ENCODE data around the gene KCNK4. TPM values are rescaled to one million over a fixed set of nuclear protein-coding genes. Genes with fewer than 3 reads are reported as not detected.

KCNK4 gene
- total RNA-seq, 1 experiment from 2014 or later, result not detected

DNA sequence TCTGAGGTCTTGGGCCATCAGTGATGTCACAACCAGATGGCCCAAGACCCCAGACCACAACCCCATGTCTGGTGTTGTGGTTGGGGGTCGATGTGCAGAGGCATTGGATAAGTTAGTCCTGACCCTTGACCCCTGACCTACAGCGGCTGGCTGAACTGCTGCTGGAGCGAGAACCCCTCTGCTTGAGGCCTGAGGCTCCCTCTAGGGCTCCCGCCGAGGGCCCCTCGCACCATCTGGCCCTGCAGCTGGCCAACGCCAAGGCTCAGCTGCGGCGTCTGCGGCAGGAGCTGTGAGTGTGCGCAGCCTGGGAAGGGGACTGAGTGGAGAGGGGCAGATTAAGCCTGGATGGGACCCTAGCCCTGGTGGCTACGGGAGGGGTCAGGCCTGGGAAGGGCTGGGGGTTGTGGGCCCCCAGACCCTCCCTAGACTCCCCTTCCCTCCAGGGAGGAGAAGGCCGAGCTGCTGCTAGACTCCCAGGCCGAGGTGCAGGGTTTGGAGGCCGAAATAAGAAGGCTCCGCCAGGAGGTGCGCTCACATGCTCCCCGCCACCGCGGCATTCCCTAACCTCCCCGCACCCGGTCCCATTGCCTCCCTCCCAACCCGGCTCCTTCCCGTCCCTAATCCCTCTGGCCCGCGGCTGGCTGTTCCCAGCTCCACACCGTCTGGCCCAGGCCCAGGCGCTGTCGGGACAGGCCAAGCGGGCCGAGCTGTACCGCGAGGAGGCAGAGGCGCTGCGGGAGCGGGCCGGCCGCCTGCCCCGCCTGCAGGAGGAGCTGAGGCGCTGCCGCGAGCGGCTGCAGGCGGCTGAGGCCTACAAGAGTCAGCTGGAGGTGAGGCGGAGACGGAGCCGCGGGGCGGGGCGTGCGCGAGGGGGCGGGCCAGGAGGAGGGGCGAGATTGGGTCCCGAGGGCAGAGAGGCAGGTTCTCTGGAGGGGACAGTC, 51.0 kb downstream of the KCNK4 start:
- DNase-seq, result peak; percentile 75 to 79
- Histone ChIP-seq H3K27me3 (no peaks in the 10 kb centered on the region), H3K27ac (peak overlapping the region; percentile 14), H3K4me1 (0 out of 2 replicates have a peak, but pooled peaks cover 3% of the 10 kb centered on the region), H3K9me3 (replicated peaks) (no peaks in the 10 kb centered on the region), H3K4me3 (peak overlapping the region; percentile 45), H3K36me3 (no peaks in the 10 kb centered on the region)

- H3K36me3 ChIP-seq, result no peaks in the 10 kb centered on the region
- no peak for DNase-seq
- peaks cover 4% of the 10 kb centered on the region; the same call in 1 of the 2 replicates for H3K4me1 ChIP-seq
- no peak overlapping the region for H3K27ac ChIP-seq
- no peaks in the 10 kb centered on the region for H3K9me3 ChIP-seq (replicated peaks)
- H3K4me3 ChIP-seq, result no peak overlapping the region
- H3K27me3 ChIP-seq, result no peaks in the 10 kb centered on the region
Measured at GRCh38 chr11:64342869-64343745, 52.0 kb downstream of the KCNK4 start.

DNA sequence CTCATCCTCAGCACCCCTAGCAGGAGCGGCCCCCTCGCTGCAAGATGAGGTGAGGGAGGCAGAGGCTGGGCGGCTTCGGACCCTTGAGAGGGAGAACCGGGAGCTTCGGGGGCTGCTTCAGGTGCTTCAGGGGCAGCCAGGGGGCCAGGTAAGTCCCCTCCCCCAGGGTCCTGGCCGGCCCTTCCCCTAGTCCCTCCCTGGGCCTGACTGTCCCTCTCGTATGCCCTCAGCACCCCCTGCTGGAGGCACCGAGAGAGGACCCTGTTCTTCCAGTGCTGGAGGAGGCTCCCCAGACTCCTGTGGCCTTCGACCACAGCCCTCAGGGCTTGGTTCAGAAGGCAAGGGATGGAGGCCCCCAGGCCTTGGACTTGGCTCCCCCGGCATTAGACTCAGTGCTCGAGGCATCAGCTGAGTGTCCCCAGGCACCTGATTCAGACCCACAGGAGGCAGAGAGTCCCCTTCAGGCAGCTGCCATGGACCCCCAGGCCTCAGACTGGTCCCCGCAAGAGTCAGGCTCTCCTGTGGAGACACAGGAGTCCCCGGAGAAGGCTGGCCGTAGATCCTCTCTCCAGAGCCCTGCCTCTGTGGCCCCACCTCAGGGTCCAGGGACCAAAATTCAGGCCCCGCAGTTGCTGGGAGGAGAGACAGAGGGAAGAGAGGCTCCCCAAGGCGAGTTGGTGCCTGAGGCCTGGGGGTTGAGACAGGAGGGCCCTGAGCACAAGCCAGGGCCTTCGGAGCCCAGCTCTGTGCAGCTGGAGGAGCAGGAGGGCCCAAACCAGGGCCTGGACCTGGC, 52.9 kb downstream of the KCNK4 start:
- Histone ChIP-seq H3K27me3 (no peaks in the 10 kb centered on the region), H3K27ac (no peak overlapping the region), H3K36me3 (no peaks in the 10 kb centered on the region), H3K9me3 (replicated peaks) (no peaks in the 10 kb centered on the region), H3K4me1 (peaks cover 13% of the 10 kb centered on the region), H3K4me3 (no peak overlapping the region)
- peak in 1 of 2 experiments; percentile 49 for DNase-seq

GRCh38 chr11:64344787-64345186, 53.7 kb downstream of the KCNK4 start:
- no peaks in the 10 kb centered on the region; the same call in 1 of the 2 replicates for H3K27me3 ChIP-seq
- H3K9me3 ChIP-seq (replicated peaks), result no peaks in the 10 kb centered on the region
- H3K4me3 ChIP-seq, result no peak overlapping the region
- no peaks in the 10 kb centered on the region for H3K36me3 ChIP-seq
- H3K4me1 ChIP-seq, result peaks cover 13% of the 10 kb centered on the region
- H3K27ac ChIP-seq, result no peak overlapping the region
- no peak for DNase-seq

DNA sequence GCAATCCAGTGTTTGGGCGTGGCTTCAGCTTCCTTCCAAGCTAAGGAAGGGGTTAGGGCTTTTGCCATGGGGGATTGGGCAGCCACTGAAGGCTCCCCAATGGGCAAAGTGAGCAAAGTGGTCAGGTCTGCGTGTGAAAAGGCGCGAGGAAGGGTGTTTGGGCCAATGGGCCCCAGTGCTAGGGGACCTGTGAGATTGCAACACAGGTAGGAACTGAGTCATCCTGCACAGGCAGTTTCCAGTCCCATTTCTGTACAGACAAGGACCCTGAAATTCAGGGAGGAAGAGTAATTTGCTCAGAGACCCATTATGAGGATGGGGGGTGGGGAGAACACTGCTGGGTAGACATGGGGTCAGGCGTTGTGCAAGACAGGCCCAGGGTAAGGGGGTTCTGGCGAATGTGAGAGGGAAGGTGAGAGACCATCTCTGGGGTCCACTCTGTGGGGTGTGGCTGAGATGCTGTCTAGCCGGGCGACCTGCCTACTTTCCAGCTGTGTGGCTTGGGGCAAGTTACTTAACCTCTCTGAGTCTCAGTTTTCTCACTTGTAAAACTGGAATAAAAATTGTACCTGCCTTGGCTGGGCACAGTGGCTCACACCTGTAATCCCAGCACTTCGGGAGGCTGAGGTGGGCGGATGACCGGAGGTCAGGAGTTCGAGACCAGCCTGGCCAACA, 56.2 kb downstream of the KCNK4 start:
- Histone ChIP-seq H3K9me3 (replicated peaks) (no peaks in the 10 kb centered on the region), H3K27ac (no peak overlapping the region), H3K4me1 (peaks cover 14% of the 10 kb centered on the region), H3K27me3 (no peaks in the 10 kb centered on the region; the same call in 1 of the 2 replicates), H3K4me3 (no peak overlapping the region), H3K36me3 (no peaks in the 10 kb centered on the region)
- DNase-seq, result no peak

DNA sequence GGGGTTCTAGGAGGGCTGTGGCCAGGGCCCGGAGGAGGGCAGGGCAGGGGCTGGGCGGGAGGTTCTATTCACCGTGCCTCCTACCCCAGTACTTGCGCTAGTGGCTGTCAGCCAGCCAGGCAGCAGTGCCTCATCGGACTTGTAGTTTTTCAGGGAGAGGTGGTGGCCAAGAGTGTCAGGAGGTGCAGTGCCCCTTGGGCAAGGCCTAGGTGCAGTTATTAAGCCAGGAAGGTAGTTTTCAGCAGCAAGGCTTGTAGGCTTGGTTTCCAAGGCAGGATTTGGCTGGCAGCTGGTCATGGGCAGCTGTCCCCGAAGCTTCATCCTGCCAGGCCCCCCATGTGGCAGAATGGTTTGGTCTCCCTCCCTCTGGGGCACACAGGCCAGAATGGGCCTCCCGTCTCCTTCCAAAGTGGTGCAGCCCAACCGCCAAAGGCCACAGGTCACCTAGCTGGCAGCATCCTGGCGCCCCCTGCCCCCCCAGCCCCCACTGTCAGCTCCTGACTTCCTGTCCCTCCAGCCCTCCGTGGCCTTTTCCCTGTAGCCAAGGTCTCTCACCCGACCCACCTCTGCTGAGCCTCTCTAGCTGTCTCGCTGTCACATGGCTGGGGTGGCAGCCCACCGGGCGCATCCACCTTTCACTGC, 57.4 kb downstream of the KCNK4 start:
- H3K9me3 ChIP-seq (replicated peaks), result no peaks in the 10 kb centered on the region
- peaks cover 22% of the 10 kb centered on the region for H3K4me1 ChIP-seq
- peak; percentile 84 to 88 for DNase-seq
- no peaks in the 10 kb centered on the region for H3K36me3 ChIP-seq
- H3K4me3 ChIP-seq, result no peak overlapping the region
- no peak overlapping the region for H3K27ac ChIP-seq
- H3K27me3 ChIP-seq, result no peaks in the 10 kb centered on the region; the same call in 1 of the 2 replicates

GRCh38 chr11:64349025-64349387, 57.9 kb downstream of the KCNK4 start:
- no peak overlapping the region for H3K27ac ChIP-seq
- DNase-seq, result no peak
- H3K27me3 ChIP-seq, result peaks cover 3% of the 10 kb centered on the region; the same call in 1 of the 2 replicates
- no peaks in the 10 kb centered on the region for H3K9me3 ChIP-seq (replicated peaks)
- H3K4me3 ChIP-seq, result no peak overlapping the region
- no peaks in the 10 kb centered on the region for H3K36me3 ChIP-seq
- peaks cover 22% of the 10 kb centered on the region for H3K4me1 ChIP-seq

DNA sequence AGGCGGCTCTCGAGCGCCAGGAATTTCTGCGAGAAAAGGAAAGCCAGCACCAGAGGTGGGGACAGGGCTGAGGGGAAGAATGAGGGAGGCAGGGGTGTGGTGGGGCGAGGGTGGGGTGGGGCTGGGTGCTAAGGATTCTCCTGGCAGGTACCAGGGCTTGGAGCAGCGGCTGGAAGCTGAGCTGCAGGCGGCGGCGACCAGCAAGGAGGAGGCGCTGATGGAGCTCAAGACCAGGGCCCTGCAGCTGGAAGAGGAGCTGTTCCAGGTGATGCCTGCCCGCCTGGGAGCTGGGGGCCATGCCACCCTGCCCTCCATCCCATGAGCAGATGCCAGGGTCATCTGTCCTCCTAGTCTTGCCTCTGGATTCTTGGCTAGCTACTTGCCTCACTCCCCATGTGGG, 58.3 kb downstream of the KCNK4 start:
- H3K27ac ChIP-seq, result no peak overlapping the region
- peaks cover 3% of the 10 kb centered on the region; the same call in 1 of the 2 replicates for H3K27me3 ChIP-seq
- H3K9me3 ChIP-seq (replicated peaks), result no peaks in the 10 kb centered on the region
- H3K36me3 ChIP-seq, result no peaks in the 10 kb centered on the region
- no peak overlapping the region for H3K4me3 ChIP-seq
- no peak for DNase-seq
- H3K4me1 ChIP-seq, result peaks cover 22% of the 10 kb centered on the region

Other genes starting within 250 kb of the KCNK4 start
- 25.6 and 26.3 TPM in 2 replicates for gene MACROD1, start 125.2 kb upstream of the KCNK4 start, total RNA-seq (2014; rRNA removed; shearing (Covaris generic))
- gene STIP1, start 105.1 kb upstream of the KCNK4 start, total RNA-seq (2014; rRNA removed; shearing (Covaris generic)), result 283 and 302 TPM in 2 replicates
- 4.9 and 8.6 TPM in 2 replicates for gene FERMT3, start 84.6 kb upstream of the KCNK4 start, total RNA-seq (2014; rRNA removed; shearing (Covaris generic))
- gene TRPT1, start 65.1 kb upstream of the KCNK4 start, total RNA-seq (2014; rRNA removed; shearing (Covaris generic)), result 18.6 and 24.9 TPM in 2 replicates
- 20.7 and 21.1 TPM in 2 replicates for gene NUDT22, start 65.0 kb upstream of the KCNK4 start, total RNA-seq (2014; rRNA removed; shearing (Covaris generic))
- 2.0 and 5.3 TPM in 2 replicates for gene DNAJC4, start 60.8 kb upstream of the KCNK4 start, total RNA-seq (2014; rRNA removed; shearing (Covaris generic))
- 26.4 and 27.8 TPM in 2 replicates for gene VEGFB, start 56.7 kb upstream of the KCNK4 start, total RNA-seq (2014; rRNA removed; shearing (Covaris generic))
- gene FKBP2, start 50.2 kb upstream of the KCNK4 start, total RNA-seq (2014; rRNA removed; shearing (Covaris generic)), result 53.1 and 53.5 TPM in 2 replicates
- 556 and 639 TPM in 2 replicates for gene PPP1R14B, start 44.4 kb upstream of the KCNK4 start, total RNA-seq (2014; rRNA removed; shearing (Covaris generic))
- gene PLCB3, start 39.8 kb upstream of the KCNK4 start, total RNA-seq (2014; rRNA removed; shearing (Covaris generic)), result 35.8 and 38.3 TPM in 2 replicates
- gene BAD, start 6.6 kb upstream of the KCNK4 start, total RNA-seq (2014; rRNA removed; shearing (Covaris generic)), result 25.9 and 32.0 TPM in 2 replicates
- gene GPR137, start 5.5 kb upstream of the KCNK4 start, total RNA-seq (2014; rRNA removed; shearing (Covaris generic)), result 16.1 and 17.6 TPM in 2 replicates
- not detected in 2 replicates for gene CATSPERZ, start 9.1 kb downstream of the KCNK4 start, total RNA-seq (2014; rRNA removed; shearing (Covaris generic))
- 22.6 and 23.8 TPM in 2 replicates for gene ESRRA, start 14.2 kb downstream of the KCNK4 start, total RNA-seq (2014; rRNA removed; shearing (Covaris generic))
- 185 and 215 TPM in 2 replicates for gene TRMT112, start 26.3 kb downstream of the KCNK4 start, total RNA-seq (2014; rRNA removed; shearing (Covaris generic))
- 105 and 130 TPM in 2 replicates for gene PRDX5, start 26.8 kb downstream of the KCNK4 start, total RNA-seq (2014; rRNA removed; shearing (Covaris generic))
- 0.59 and 0.96 TPM in 2 replicates for gene CCDC88B, start 48.9 kb downstream of the KCNK4 start, total RNA-seq (2014; rRNA removed; shearing (Covaris generic))
- 15.4 and 18.6 TPM in 2 replicates for gene RPS6KA4, start 67.9 kb downstream of the KCNK4 start, total RNA-seq (2014; rRNA removed; shearing (Covaris generic))